Right lobe of liver (tissue), 4 donors: ENCODE measurements around the gene CTNNB1.

ENCODE experiments used
- CTCF ChIP-seq, 4 donors: fragments of 200-600 bp in 3 of 4; fragments of 450-650 bp in 1 of 4; IDR thresholded peaks; one replicate each; pipeline versions ENCODE4 v1.5.1 to v1.8.0; 2016 to 2022; ENCODE audit warnings: antibody characterized with exemption in 4 of 4, mild to moderate bottlenecking in 2 of 4
- POLR2A ChIP-seq: fragments of 450-650 bp; IDR thresholded peaks from one replicate; pipeline ENCODE4 v1.6.1; 2017; ENCODE audit warnings: antibody characterized with exemption, mild to moderate bottlenecking
- donor health status: DM: no; HTN: no; CAD: no.
- donor health status: DM: no; HTN: no; CAD: no.
- donor health status: DM: no; HTN: yes; CAD: no.

GRCh38 chr3:41178576-41178975 is 20.7 kb upstream of the CTNNB1 start:
- no peak for TF ChIP-seq CTCF (IDR thresholded peaks at IDR 0.05)
- TF ChIP-seq POLR2A = no peak
